Measurements from ENCODE around the gene GPBP1L1. TPM values are rescaled to one million over a fixed set of nuclear protein-coding genes. Genes with fewer than 3 reads are reported as not detected.

The GPBP1L1 gene
- total RNA-seq, 1 experiment from 2014 or later: 110 TPM

GRCh38 chr1:45660336-45660735, 26.0 kb downstream of the GPBP1L1 start:
- Histone ChIP-seq H3K9ac (ENCODE audit: low read length) (no peak overlapping the region), H3K9me2 (ENCODE audit: insufficient read depth) (no peaks in the 10 kb centered on the region), H3K4me3 (replicated peaks in 1 of 2; ENCODE audit: low read depth in 1 of 2, low read length in 2 of 2) (no peak overlapping the region), H3K79me2 (ENCODE audit: insufficient read depth, low read length) (peaks cover 75% of the 10 kb centered on the region), H3K36me3 (ENCODE audit: control insufficient read depth in 1 of 2, insufficient read depth in 2 of 2, low read length in 2 of 2) (peaks cover 27 to 42% of the 10 kb centered on the region in 2 experiments), H4K20me1 (ENCODE audit: insufficient read depth) (0 out of 2 replicates have a peak, but pooled peaks cover 12% of the 10 kb centered on the region), H3K27me3 (ENCODE audit: insufficient read depth, low read length) (no peaks in the 10 kb centered on the region), H2AFZ (ENCODE audit: low read depth, low read length, poor library complexity, severe bottlenecking) (no peak overlapping the region), H3K4me2 (ENCODE audit: low read length) (no peak overlapping the region), H3K27ac (ENCODE audit: low read depth, low read length) (no peak overlapping the region), H3K4me1 (ENCODE audit: control insufficient read depth in 1 of 2, insufficient read depth in 2 of 2, low read length in 2 of 2) (no peaks in the 10 kb centered on the region), H3K9me3 (ENCODE audit: control insufficient read depth in 1 of 2, insufficient read depth in 1 of 2, low read depth in 1 of 2, low read length in 2 of 2) (no peaks in the 10 kb centered on the region)
- ChIA-PET CTCF (no interaction called here), RAD21 (ENCODE audit: low non-redundant PET in 1 of 2, low total read pairs in 2 of 2, uncharacterized antibody in 2 of 2, unreplicated experiment in 2 of 2) (no interaction called here), POLR2A (no interaction called here)
- no peak for TF ChIP-seq CEBPB (IDR thresholded peaks at IDR 0.05; ENCODE audit: low read depth)
- no peak for TF ChIP-seq YY1 (IDR thresholded peaks at IDR 0.05; ENCODE audit: extremely low read depth, insufficient replicate concordance, low read depth, low read length)
- no peak for TF ChIP-seq FOSL1 (IDR thresholded peaks at IDR 0.05; ENCODE audit: low read depth)
- TF ChIP-seq ELF1 (IDR thresholded peaks at IDR 0.05; ENCODE audit: borderline replicate concordance, low read depth): no peak
- TF ChIP-seq, protein P1, sequence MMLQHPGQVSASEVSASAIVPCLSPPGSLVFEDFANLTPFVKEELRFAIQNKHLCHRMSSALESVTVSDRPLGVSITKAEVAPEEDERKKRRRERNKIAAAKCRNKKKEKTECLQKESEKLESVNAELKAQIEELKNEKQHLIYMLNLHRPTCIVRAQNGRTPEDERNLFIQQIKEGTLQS (IDR thresholded peaks at IDR 0.05): no peak
- no peak for TF ChIP-seq ZFX (IDR thresholded peaks at IDR 0.05)
- TF ChIP-seq TCF7L2 (IDR thresholded peaks at IDR 0.05; ENCODE audit: borderline replicate concordance, extremely low read depth, insufficient read depth, insufficient read length): no peak
- ATAC-seq (no peak), DNase-seq (ENCODE audit: low read depth, low spot score) (no peak)
- BruUV-seq (replicated peaks): no TSS peak
- intact Hi-C loops (cut with micrococcal nuclease): no loop called here

DNA sequence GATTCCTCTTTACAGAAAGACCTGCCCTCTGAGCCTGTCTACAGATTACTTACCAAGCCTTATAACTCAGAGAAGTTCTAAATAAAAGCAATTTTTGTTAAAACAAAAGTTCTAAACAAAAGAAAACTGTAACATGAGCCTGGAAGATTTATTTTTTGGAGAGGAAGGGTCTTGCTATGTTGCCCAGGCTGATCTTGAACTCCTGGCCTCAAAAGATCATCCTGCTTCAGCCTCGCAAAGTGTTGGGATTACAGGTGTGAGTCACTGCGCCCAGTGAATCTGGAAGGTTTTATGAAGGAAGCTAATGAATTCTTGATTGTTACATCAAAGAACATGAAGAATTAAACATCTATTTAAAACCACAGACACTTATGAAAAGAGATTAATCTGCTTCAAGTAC, 27.1 kb downstream of the GPBP1L1 start:
- Histone ChIP-seq H2AFZ (ENCODE audit: low read depth, low read length, poor library complexity, severe bottlenecking) (no peak overlapping the region), H3K9ac (ENCODE audit: low read length) (no peak overlapping the region), H3K4me1 (ENCODE audit: control insufficient read depth in 1 of 2, insufficient read depth in 2 of 2, low read length in 2 of 2) (no peaks in the 10 kb centered on the region), H3K9me2 (ENCODE audit: insufficient read depth) (no peaks in the 10 kb centered on the region), H4K20me1 (ENCODE audit: insufficient read depth) (0 out of 2 replicates have a peak, but pooled peaks cover 12% of the 10 kb centered on the region), H3K36me3 (ENCODE audit: control insufficient read depth in 1 of 2, insufficient read depth in 2 of 2, low read length in 2 of 2) (peaks cover 38 to 52% of the 10 kb centered on the region in 2 experiments), H3K79me2 (ENCODE audit: insufficient read depth, low read length) (peaks cover 69% of the 10 kb centered on the region), H3K4me2 (ENCODE audit: low read length) (no peak overlapping the region), H3K4me3 (replicated peaks in 1 of 2; ENCODE audit: low read depth in 1 of 2, low read length in 2 of 2) (no peak overlapping the region), H3K27ac (ENCODE audit: low read depth, low read length) (no peak overlapping the region), H3K27me3 (ENCODE audit: insufficient read depth, low read length) (no peaks in the 10 kb centered on the region), H3K9me3 (ENCODE audit: control insufficient read depth in 1 of 2, insufficient read depth in 1 of 2, low read depth in 1 of 2, low read length in 2 of 2) (no peaks in the 10 kb centered on the region)
- ATAC-seq: no peak
- TF ChIP-seq, protein P2, sequence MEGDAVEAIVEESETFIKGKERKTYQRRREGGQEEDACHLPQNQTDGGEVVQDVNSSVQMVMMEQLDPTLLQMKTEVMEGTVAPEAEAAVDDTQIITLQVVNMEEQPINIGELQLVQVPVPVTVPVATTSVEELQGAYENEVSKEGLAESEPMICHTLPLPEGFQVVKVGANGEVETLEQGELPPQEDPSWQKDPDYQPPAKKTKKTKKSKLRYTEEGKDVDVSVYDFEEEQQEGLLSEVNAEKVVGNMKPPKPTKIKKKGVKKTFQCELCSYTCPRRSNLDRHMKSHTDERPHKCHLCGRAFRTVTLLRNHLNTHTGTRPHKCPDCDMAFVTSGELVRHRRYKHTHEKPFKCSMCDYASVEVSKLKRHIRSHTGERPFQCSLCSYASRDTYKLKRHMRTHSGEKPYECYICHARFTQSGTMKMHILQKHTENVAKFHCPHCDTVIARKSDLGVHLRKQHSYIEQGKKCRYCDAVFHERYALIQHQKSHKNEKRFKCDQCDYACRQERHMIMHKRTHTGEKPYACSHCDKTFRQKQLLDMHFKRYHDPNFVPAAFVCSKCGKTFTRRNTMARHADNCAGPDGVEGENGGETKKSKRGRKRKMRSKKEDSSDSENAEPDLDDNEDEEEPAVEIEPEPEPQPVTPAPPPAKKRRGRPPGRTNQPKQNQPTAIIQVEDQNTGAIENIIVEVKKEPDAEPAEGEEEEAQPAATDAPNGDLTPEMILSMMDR (IDR thresholded peaks at IDR 0.05 in 2 of 3, conservative IDR thresholded peaks at IDR 0.05 in 1 of 3; ENCODE audit: borderline replicate concordance in 1 of 3, insufficient read depth in 1 of 3, low read depth in 2 of 3, low read length in 2 of 3): no peak
- no peak for TF ChIP-seq SIN3A (IDR thresholded peaks at IDR 0.05; ENCODE audit: low read depth)
- no peak for TF ChIP-seq TCF7L2 (IDR thresholded peaks at IDR 0.05; ENCODE audit: borderline replicate concordance, extremely low read depth, insufficient read depth, insufficient read length)
- no peak for TF ChIP-seq ELF1 (IDR thresholded peaks at IDR 0.05; ENCODE audit: borderline replicate concordance, low read depth)
- no peak for TF ChIP-seq MAX (IDR thresholded peaks at IDR 0.05)
- TF ChIP-seq, protein P3, sequence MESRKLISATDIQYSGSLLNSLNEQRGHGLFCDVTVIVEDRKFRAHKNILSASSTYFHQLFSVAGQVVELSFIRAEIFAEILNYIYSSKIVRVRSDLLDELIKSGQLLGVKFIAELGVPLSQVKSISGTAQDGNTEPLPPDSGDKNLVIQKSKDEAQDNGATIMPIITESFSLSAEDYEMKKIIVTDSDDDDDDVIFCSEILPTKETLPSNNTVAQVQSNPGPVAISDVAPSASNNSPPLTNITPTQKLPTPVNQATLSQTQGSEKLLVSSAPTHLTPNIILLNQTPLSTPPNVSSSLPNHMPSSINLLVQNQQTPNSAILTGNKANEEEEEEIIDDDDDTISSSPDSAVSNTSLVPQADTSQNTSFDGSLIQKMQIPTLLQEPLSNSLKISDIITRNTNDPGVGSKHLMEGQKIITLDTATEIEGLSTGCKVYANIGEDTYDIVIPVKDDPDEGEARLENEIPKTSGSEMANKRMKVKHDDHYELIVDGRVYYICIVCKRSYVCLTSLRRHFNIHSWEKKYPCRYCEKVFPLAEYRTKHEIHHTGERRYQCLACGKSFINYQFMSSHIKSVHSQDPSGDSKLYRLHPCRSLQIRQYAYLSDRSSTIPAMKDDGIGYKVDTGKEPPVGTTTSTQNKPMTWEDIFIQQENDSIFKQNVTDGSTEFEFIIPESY (IDR thresholded peaks at IDR 0.05; ENCODE audit: extremely low read depth, insufficient replicate concordance, low read length): no peak
- TF ChIP-seq POLR2A (IDR thresholded peaks at IDR 0.05; ENCODE audit: borderline replicate concordance, extremely low read depth, insufficient read depth, insufficient read length): no peak
- no peak for TF ChIP-seq EZH2phosphoT487 (IDR thresholded peaks at IDR 0.05; ENCODE audit: borderline replicate concordance)
- TF ChIP-seq YY1 (IDR thresholded peaks at IDR 0.05; ENCODE audit: extremely low read depth, insufficient replicate concordance, low read depth, low read length): no peak
- TF ChIP-seq JUND (IDR thresholded peaks at IDR 0.05): no peak
- no peak for TF ChIP-seq EGR1 (IDR thresholded peaks at IDR 0.05; ENCODE audit: low read depth)
- TF ChIP-seq FOSL1 (IDR thresholded peaks at IDR 0.05; ENCODE audit: low read depth): no peak
- no TSS peak for BruUV-seq (replicated peaks)
- ChIA-PET POLR2A (no interaction called here), CTCF (no interaction called here), RAD21 (ENCODE audit: low non-redundant PET in 1 of 2, low total read pairs in 2 of 2, uncharacterized antibody in 2 of 2, unreplicated experiment in 2 of 2) (no interaction called here)
- intact Hi-C loops (cut with micrococcal nuclease): no loop called here
- DNase-seq (ENCODE audit: low read depth, low spot score): no peak

All from HCT116 (cell line).